ENCODE measurements around the gene ZNF236.

DNA sequence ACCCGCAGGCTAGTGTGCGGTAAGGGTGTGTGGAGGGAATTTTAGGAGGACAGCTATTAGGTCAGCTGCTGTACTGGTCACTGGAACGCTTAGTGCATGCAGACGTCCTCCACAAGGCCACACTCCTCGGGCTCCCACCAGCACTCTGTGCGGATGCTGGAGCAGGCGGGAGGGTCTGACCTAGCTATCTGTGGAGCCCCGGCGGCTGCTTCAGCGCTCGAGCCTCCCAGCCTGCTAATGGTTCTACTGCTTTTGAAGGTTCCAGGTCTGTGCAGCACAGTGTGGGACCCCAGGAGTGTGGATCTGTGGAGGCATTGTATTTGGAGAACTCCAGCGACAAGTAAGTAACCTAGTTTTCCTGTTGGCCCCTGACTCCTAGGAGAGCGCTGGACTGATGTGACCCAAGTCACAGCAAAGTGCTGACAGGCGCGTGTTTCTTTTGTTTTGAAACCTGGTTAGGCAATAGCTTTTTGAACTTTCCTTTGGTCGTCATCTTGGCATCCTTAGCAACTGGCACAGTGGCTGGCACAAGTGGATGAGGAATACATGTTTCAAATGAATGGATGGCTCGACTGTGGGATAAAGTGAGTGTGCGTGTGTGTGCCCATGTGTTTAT lies 113.5 kb downstream of the ZNF236 start:
- TF ChIP-seq CTCF (IDR thresholded peaks at IDR 0.05; ENCODE audit: insufficient read depth, low read depth, low read length), result no peak
- TF ChIP-seq EZH2 (IDR thresholded peaks at IDR 0.05; ENCODE audit: insufficient read depth, low read length), result no peak
